Bronchial epithelial cell (primary cell): ENCODE measurements around the gene KRTAP10-12. TPM values are rescaled to one million over a fixed set of nuclear protein-coding genes. Genes with fewer than 3 reads are reported as not detected.
"Not testable (repeated sequence)": the region's sequence is repeated elsewhere in the genome, so short reads cannot be mapped to it uniquely, and the experiment has no call there.

ENCODE experiments used
- DNase-seq: peaks from one replicate; pipeline ENCODE4 v3.0.0-alpha.2; 2010; ENCODE audit warnings: low read depth
- FAIRE-seq: peaks from 2 replicates; lab custom pipeline; 2011; peaks lifted over from hg19 to GRCh38; lab: Jason Lieb, UNC
- H3K27me3 ChIP-seq: 2 replicates; pipeline ENCODE4 v1.5.1; 2011; ENCODE audit warnings: low read length; ENCODE audit not compliant: control insufficient read depth, insufficient read depth
- H3K36me3 ChIP-seq: 2 replicates; pipeline ENCODE4 v1.5.1; 2011; ENCODE audit warnings: low read length; ENCODE audit not compliant: control insufficient read depth, insufficient read depth
- H3K4me3 ChIP-seq: 2 replicates; pipeline ENCODE4 v1.5.1; 2011; ENCODE audit warnings: mild to moderate bottlenecking, low read depth, low read length, control low read depth
- CTCF ChIP-seq: IDR thresholded peaks from 2 replicates; pipeline ENCODE4 v1.5.1; 2011; ENCODE audit warnings: mild to moderate bottlenecking, moderate library complexity, low read length, control low read depth, inconsistent platforms; ENCODE audit not compliant: insufficient read depth, severe bottlenecking
- total RNA-seq: library from RNA; depleted of rRNA; stranded (reverse); fragments of >200 nt; gene quantifications from 2 replicates; pipeline ENCODE4 v1.2.1, GENCODE V29; 2014

The KRTAP10-12 gene
- total RNA-seq, 1 donor from 2014 or later, result not detected

- Histone ChIP-seq H3K36me3 (no peaks in the 10 kb centered on the region), H3K27me3 (no peaks in the 10 kb centered on the region), H3K4me3 (no peak overlapping the region)
- TF ChIP-seq CTCF, result no peak
- DNase-seq (no peak), FAIRE-seq (no peak)
Observed at GRCh38 chr21:44686000-44686781, 10.8 kb upstream of the KRTAP10-12 start.

GRCh38 chr21:44686843-44687561 lies 10.0 kb upstream of the KRTAP10-12 start:
- FAIRE-seq (no peak), DNase-seq (no peak)
- no peaks in the 10 kb centered on the region for H3K27me3 ChIP-seq
- no peaks in the 10 kb centered on the region for H3K36me3 ChIP-seq
- no peak overlapping the region for H3K4me3 ChIP-seq
- no peak for TF ChIP-seq CTCF

- no peaks in the 10 kb centered on the region for H3K27me3 ChIP-seq
- no peak overlapping the region for H3K4me3 ChIP-seq
- no peaks in the 10 kb centered on the region for H3K36me3 ChIP-seq
- FAIRE-seq (no peak), DNase-seq (no peak)
- no peak for TF ChIP-seq CTCF
Observed at GRCh38 chr21:44687671-44688070, 9.3 kb upstream of the KRTAP10-12 start.

GRCh38 chr21:44689740-44690139 lies 7.2 kb upstream of the KRTAP10-12 start:
- not testable (repeated sequence) for FAIRE-seq, DNase-seq, H3K36me3 ChIP-seq, H3K4me3 ChIP-seq, H3K27me3 ChIP-seq

GRCh38 chr21:44691686-44692085 lies 5.3 kb upstream of the KRTAP10-12 start:
- H3K36me3 ChIP-seq, result no peaks in the 10 kb centered on the region

More at GRCh38 chr21:44691686-44692085, 5.3 kb upstream of the KRTAP10-12 start:
- no peak for TF ChIP-seq CTCF
- Histone ChIP-seq H3K4me3 (no peak overlapping the region), H3K27me3 (no peaks in the 10 kb centered on the region)
- DNase-seq, result no peak
- no peak for FAIRE-seq
